HG03575 (cell line): ENCODE measurements around the gene ADAM8.
"Not testable (repeated sequence)": the region's sequence is repeated elsewhere in the genome, so short reads cannot be mapped to it uniquely, and the experiment has no call there.

Experiments used
- ATAC-seq: cut with Tn5 transposase; IDR thresholded peaks from one replicate; pipeline ENCODE4 v1.9.1; 2021; ENCODE audit not compliant: unreplicated experiment, insufficient number of reproducible peaks, low FRiP score; ENCODE audit errors: extremely low read depth

ADAM8 gene

DNA sequence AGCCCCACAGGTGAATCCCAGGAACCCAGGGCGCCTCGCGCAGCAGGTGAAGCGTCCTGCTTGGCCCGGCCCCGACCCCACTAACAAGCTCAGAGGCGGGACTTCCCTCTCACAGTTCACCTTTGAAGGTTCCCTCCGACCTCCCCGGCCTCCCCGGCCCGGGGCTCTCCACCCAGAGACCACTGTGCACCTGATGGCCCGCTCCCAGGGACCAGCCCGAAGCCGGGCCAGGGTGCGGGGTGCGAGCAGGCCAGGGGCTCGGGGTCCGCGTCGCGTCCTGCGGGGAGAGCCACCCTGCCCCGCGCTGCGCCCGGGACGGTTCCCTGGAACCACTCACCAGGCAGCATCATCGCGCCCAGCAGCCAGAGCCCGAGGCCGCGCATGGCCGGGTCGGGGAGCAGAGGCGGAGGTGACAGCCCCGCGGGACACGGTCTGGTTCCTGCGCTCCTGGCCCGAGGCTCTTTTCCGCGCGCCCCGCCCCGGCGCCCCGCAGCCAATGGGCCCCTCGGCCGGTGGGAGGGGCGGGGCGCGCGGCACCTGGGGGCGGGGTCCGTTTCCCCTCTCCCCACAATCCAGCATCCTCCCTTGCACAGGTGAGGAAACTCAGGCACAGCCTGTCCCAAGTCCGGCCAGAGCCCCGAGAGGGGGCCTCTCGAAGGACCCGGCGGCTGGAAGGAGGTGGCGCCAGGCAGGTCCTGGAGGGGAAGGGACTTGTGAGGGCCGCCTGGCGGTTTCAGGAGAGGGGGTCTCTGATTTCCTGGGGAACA is at the start of gene ADAM8:
Gene ADAM8, minus strand, starts transcription at position 434 of the 767 bp plus-strand sequence. Its CDS starts 51 bp downstream, at position 383.
- ATAC-seq: no peak

DNA sequence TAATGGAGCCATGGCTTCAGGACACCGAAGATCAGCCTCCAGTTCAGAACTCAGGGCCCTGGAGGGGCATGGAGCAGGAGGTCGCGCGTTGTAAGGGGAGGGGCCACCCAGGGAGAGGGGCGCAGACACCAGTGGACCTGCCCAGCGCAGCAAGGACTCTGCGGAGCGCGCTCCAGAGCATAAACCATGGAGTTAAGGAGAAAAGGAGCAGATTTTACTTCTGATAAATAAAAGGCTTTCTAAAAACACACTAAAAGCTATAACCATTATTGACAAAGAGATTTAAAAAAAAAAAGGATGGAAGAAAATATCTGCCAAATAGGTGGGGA is 49.5 kb upstream of the ADAM8 start:
- no peak for ATAC-seq

DNA sequence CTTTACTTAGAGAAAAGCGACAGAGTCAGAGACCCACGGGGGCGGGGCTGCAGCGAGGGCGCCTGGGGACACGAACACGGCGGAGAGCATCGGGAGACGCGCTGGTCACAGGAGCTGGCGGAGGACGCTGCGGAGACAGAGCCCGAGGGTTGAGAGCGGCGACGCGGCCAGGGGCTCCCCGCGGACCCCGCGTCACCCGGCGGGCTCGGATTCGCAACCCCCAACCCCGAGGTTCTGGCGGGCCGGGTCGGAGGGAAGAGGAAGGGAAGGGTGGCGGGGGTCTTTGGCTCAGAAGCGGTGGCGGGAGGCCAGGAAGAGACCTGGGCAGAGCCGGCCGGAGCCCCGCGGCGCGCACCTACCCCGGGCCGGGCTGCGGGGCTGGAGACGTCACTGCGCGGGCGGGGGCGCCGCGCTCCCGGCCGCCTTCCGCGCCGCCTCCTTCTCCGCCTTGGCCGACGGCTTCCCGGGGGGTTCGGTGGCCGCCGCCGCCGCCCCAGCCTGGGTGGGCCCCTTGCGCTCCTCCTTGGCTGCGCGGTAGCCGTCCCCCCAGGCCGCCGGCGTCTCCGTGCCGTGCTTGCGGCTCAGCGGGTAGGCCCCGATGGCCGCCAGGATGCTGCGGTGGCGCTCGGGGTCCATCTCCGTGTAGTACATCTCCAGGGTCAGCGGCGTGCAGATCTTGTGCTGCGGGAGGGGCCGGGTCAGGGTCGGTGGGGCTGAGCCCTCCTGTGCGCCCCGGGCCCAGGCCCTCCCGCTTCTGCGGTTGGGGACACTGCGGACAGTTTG is 49.0 kb upstream of the ADAM8 start:
- ATAC-seq: no peak

DNA sequence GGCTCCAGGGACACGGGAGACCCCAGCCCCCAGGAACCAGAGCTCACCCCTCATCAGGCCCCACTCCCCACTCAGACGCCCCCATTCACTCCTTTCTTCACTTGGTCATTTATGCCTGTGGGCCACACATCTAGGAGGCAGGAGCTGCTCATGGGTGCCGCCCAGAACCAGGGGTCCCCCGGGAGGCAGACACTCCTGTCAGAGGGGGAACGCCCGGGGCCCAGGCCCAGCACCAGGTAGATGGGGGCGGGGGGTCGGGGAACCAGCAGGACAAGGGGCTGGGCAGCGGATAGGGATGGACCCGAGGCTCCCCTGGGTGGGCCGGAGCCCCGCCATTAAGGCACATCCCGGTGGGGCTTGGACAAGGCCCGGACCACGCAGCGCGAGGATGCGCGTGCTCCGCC is 48.2 kb upstream of the ADAM8 start:
- no peak for ATAC-seq

GRCh38 chr10:133324198-133324792 is 47.6 kb upstream of the ADAM8 start:
- ATAC-seq: no peak

DNA sequence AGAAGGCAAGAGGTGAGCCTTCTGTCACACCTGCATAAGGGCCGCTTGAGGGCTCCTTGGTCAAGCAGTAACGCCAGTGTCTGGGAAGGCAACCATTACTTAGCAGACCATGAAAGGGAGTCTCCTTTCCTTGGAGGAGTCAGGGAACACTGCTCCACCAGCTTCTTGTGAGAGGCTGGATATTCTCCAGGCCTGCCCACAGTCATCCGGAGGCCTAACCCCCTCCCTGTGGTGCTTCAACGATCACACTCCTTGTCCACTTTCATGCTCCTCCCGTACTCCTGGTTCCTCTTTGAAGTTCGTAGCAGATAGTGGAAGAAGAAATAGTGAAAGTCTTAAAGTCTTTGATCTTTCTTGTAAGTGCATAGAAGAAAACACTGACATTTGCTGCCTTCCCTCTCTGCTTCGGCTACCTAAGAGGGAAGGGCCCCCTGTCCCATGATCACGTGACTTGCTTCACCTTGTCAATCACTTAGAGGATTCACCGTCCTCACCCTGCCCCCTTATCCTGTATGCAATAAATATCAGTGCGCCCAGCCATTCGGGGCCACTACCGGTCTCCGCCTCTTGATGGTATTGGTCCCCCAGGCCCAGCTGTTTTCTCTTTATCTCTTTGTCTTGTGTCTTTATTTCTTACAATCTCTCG is 45.5 kb upstream of the ADAM8 start:
- not testable (repeated sequence) for ATAC-seq

DNA sequence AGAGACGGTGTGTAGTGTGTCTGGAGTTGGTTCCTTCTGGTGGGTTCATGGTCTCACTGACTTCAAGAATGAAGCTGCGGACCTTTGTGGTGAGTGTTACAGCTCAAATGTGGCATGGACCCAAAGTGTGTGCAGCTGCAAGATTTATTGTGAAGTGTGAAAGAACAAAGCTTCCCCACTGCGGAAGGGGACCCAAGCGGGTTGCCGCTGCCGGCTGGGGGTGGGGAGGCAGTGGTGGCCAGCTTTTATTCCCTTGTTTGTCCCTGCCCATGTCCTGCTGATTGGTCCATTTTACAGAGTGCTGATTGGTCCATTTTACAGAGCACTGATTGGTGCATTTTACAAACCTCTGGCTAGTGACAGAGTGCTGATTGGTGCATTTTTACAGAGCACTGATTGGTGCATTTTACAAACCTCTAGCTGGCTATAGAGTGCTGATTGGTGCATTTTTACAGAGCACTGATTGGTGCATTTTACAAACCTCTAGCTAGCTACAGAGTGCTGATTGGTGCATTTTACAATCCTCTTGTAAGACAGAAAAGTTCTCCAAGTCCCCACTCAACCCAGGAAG is 44.3 kb upstream of the ADAM8 start:
- not testable (repeated sequence) for ATAC-seq

DNA sequence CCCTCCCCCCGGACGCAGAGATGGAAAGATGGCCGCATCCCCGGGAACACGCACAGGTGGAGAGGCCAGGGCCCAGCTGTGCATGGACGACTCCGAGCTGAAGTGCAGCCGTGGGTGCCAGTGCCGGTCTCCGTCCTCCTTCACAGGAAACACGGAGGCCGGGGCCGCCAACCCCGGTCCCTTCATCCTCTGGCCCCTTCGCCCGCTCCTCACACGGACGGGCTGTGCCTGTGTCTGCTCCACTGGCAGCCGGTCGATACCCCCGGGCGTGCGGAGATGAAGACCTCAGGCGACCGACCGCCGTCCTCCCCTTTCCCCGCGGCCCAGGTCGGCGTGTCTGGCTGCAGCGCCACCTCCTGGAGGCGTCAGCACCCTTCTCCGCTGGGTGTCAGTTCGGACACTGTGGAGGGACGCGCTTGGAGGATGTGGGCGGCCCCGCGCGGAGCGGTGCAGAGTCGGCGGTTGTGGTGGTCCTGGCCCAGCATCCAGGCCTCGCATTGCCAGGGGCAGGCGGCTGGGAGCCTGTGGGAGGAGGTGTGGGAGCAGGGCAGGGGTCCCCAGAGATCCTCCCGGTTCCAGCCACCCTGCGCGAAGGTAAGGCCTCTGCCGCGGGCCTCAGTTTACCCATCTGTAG is 41.9 kb upstream of the ADAM8 start:
- no peak for ATAC-seq

GRCh38 chr10:133316732-133317131 is 40.1 kb upstream of the ADAM8 start:
- ATAC-seq: no peak

GRCh38 chr10:133316266-133316665 is 39.6 kb upstream of the ADAM8 start:
- no peak for ATAC-seq

DNA sequence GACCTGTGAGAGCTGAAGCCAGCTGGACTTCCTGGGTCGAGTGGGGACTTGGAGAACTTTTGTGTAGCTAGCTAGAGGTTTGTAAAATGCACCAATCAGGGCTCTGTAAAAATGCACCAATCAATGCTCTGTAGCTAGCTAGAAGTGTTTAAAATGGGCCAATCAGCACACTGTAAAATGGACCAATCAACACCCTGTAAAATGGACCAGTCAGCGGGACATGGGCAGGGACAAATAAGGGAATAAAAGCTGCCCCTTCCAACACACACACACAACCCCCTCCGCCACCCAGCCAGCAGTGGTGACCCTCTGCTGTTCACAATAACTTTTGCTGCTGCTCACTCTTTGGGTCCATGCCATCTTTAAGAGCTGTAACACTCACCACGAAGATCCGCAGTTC is 39.2 kb upstream of the ADAM8 start:
- no peak for ATAC-seq

GRCh38 chr10:133314911-133315310 is 38.2 kb upstream of the ADAM8 start:
- no peak for ATAC-seq

GRCh38 chr10:133313192-133313591 is 36.5 kb upstream of the ADAM8 start:
- no peak for ATAC-seq

DNA sequence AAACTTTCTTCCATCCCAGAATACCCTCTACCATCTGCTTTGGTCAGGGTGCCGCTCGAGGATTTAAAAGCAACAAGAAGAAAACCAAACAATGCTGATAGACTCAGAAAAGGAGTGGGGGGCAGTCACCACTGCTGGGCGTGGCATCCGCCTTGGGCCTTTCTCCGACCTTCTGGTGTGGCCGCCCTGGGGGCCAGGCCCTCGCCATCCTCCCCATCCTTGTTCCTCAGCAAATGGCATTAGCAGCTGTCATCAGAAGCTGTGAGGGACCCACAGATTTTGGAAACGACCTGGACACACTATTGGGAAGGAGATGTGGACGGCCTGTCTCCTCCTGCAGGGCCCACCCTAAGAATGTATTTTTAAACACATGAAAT is 36.1 kb upstream of the ADAM8 start:
- ATAC-seq: no peak

- no peak for ATAC-seq
Observed at GRCh38 chr10:133312016-133312768, 35.5 kb upstream of the ADAM8 start.

DNA sequence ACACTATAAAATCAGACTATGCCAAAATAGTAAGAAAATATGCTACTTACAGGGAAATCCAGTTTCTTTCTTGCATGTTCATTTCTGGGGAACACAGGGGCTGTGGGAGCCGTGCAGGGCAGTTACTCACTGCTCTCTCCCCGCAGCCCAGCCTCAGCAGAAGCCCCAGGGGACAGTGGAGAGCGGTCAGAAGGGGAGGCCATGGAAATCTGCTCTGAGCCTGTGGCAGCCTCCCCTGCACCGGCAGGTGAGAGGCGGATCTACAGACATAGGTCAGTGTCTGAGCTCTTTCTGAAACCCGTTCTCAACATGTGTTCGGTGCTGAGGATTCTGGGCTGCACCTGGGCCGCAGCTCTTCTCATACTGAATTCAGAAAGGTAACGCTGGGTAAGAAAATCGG is 34.9 kb upstream of the ADAM8 start:
- no peak for ATAC-seq

DNA sequence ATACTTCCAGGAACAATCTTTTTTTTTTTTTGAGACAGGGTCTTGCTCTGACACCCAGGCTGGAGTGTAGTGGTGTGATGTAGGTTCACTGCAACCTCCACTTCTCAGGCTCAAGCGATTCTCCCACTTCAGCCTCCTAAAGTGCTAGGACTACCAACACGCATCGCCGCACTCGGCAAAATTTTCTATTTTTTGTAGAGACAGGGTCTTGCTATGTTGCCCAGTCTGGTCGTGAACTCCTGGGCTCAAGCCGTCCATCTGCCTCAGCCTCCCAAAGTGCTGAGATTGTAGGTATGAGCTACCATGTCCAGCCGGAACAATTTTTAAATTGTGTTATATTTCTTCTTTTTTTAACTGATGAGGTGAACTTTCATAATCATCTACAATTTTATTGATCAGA is 34.1 kb upstream of the ADAM8 start:
- no peak for ATAC-seq

GRCh38 chr10:133310399-133310755 is 33.7 kb upstream of the ADAM8 start:
- ATAC-seq: no peak
